ENCODE data around the gene PODXL2.

GRCh38 chr3:127604035-127604434 is 24.9 kb upstream of the PODXL2 start:
- TF ChIP-seq CTCF (IDR thresholded peaks at IDR 0.05) (no peak), ZNF317 (CRISPR knock-in tag; IDR thresholded peaks at IDR 0.05; ENCODE audit: borderline replicate concordance, low read depth) (no peak), CREM (CRISPR knock-in tag; IDR thresholded peaks at IDR 0.05) (no peak), MAX (CRISPR knock-in tag; IDR thresholded peaks at IDR 0.05) (no peak), NR3C1 (CRISPR knock-in tag; conservative IDR thresholded peaks at IDR 0.05; ENCODE audit: low read depth) (no peak), CREB1 (CRISPR knock-in tag; IDR thresholded peaks at IDR 0.05) (no peak), MXD4 (CRISPR knock-in tag; IDR thresholded peaks at IDR 0.05; ENCODE audit: borderline replicate concordance) (no peak), ZSCAN18 (CRISPR knock-in tag; IDR thresholded peaks at IDR 0.05) (no peak)
